ENCODE results near the gene EVL.
A peak's percentile ranks its signal among the peaks of the same experiment; 100 is the strongest.

Gene EVL

GRCh38 chr14:100081997-100082625 lies 16.9 kb downstream of the EVL start:
- DNase-seq (ENCODE audit: extremely low read depth in 1 of 2, low read depth in 1 of 2), result no peak

- no peak for DNase-seq (ENCODE audit: extremely low read depth in 1 of 2, low read depth in 1 of 2)
Measured at GRCh38 chr14:100082723-100083122, 17.5 kb downstream of the EVL start.

- no peak for DNase-seq (ENCODE audit: extremely low read depth in 1 of 2, low read depth in 1 of 2)
Measured at GRCh38 chr14:100083706-100084105, 18.5 kb downstream of the EVL start.

- DNase-seq (ENCODE audit: extremely low read depth in 1 of 2, low read depth in 1 of 2), result no peak
Measured at GRCh38 chr14:100084591-100084990, 19.4 kb downstream of the EVL start.

DNA sequence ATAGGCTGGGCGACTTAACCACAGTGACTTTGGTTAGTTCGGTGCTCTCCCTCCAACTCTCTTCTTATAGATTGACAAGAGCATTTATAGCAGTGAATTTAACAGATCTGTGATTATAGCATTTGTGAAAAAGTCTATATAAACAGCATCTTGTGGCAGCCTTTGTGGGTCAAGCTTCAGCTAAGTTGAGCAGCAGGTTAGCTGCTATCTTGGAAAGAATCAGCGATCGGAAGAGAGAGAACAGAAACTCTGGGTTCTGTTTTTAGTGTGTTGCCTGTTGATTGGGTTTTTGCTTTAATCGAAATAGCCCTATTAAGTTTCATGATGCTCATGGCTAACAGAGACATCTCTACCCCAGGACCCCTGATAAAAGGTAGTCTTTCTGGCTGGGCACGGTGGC lies 20.2 kb downstream of the EVL start:
- DNase-seq (ENCODE audit: extremely low read depth in 1 of 2, low read depth in 1 of 2), result no peak

DNA sequence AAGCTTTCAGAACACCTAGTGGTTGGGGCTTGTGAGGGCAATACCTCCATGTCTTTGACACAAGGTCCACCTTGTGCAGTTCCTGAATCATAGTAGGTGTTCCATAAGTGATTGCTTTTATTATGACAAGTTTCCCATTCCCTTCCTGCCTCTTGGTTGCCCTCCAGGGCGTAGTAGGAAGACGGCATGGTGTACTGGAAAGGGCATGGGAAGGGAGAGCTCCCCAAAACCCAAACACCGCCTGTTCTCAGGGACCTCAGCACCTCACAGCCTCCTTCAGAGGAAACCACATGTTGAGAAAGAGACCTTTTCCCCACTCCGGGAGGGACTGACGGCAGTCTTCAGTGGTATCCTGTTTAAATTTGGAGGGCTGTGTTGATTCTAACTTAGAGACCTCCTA lies 21.1 kb downstream of the EVL start:
- no peak for DNase-seq (ENCODE audit: extremely low read depth in 1 of 2, low read depth in 1 of 2)

DNA sequence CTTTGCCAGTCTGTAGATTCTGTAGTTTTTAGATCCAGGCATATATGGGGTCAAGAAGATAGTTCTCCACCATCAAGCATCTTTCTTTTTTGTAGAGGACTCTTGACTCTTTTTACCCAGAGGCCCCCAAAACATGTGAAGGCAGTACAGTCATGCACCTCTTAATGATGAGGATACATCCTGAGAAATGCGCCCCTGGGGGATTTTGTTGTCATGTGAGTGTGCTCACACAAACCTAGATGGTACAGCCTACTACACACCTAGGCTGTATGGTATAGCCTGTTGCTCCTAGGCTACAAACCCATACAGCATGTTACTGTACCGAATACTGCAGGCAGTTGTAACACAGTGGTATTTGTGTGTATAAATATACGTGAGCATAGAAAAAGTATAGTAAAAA lies 23.0 kb downstream of the EVL start:
- DNase-seq (ENCODE audit: extremely low read depth in 1 of 2, low read depth in 1 of 2), result no peak

DNA sequence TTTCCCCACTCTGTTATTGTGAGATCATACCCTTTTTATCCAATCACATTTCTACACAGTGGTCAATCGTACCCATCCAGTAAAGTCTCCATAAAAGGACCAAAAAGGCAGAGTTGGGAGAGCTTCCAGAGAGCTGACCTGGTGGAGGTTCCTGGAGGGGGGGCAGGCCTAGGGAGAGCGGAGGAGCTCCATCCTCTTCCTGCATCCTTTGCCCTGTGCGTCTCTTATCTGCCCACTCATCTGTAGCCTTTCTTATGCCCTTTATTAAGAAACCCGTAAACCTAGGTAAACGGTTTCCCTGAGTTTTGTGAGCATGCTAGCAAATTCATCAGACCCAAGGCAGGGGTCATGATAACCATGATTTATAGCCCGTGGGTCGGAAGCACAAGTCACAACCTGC lies 26.2 kb downstream of the EVL start:
- DNase-seq (ENCODE audit: extremely low read depth in 1 of 2, low read depth in 1 of 2), result no peak

DNA sequence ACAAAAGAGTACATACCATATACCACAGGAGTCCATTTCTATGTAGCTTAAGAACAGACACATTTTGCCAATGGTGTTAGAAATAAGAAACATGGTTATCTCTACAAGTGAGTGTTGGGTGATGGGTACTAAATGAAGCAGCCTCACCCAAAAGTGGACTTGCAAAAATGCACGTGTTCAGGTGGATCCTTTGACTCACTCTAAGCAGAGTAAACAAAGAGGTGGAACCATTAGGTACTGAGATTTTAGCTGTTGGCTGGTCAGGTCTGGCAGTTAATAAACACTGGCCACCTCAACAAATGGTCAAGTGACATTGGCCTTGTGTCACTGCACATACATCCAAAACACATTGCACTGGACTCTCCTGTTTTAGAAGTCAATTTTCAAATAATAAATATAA lies 27.6 kb downstream of the EVL start:
- DNase-seq (ENCODE audit: extremely low read depth in 1 of 2, low read depth in 1 of 2), result no peak

DNA sequence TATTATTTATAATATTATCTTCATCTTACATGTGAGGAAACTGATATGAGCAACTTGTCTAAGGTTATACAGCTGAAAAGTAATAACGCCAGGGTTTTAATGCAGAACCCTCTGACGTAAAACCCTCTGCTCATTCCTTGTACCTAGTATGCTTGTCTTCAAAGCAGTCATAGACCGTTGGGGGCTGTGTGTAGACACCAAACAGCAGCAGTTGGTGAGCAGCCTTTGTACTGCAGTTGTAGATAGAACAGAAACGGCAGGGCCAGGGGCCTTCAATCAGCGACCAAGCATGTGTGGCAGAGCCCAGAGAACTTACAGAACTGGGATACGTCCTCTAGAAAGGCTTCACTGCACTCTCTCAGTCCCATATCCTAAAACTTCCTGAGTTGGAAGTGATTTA lies 28.1 kb downstream of the EVL start:
- no peak for DNase-seq (ENCODE audit: extremely low read depth in 1 of 2, low read depth in 1 of 2)

GRCh38 chr14:100096656-100097055 lies 31.4 kb downstream of the EVL start:
- no peak for DNase-seq (ENCODE audit: extremely low read depth in 1 of 2, low read depth in 1 of 2)

DNA sequence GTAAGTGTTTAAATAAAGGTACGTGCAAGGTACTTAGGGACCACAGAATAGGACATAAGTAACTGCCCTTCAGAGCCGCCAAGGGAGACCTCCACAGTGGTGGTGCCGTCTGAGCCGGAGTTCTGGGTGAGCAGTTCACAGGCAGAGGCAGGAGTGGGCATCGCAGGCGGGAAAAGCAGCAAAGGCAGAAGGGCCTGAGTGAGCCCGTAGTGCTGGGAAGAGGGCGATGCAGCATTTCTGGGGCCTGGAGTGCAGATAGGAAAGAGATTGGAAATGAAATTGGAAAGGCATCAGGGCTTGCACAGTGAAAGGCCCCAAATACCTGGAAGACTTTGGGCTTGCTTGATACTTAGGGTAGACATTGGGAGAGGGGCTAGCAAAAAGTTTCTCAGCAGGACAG lies 32.9 kb downstream of the EVL start:
- DNase-seq (ENCODE audit: extremely low read depth in 1 of 2, low read depth in 1 of 2), result no peak

GRCh38 chr14:100100032-100100703 lies 34.9 kb downstream of the EVL start:
- DNase-seq (ENCODE audit: extremely low read depth in 1 of 2, low read depth in 1 of 2), result no peak

DNA sequence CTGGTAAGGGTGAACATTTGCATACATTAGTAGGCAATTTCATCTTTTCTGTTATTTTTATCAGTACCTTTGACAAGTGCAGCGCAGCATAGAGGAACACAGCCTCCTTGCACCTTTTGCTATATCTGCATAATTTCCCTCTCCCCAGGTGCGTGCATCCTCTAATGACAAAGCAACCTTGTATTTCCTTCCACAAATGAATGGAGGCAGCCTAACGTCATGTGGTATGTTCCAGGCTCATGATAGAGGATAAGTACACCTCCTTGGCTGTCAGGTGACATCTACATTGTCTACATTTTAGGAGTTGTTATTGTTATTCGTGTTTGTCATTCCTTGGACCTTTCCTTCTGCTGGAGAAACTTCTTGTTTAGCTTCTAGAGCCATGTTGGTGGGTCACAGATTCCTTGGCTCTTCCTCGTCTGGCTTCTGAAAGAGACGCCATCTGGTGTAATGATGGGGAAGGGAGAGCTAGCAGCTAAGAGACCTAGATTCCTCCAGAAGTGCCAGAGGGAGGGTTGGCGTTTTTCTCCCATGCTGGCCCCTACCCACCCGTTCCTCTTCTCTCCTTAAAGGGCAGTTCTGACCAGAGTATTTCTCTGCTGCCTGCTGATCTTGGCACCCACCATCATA lies 37.0 kb downstream of the EVL start:
- no peak for DNase-seq (ENCODE audit: extremely low read depth in 1 of 2, low read depth in 1 of 2)

- DNase-seq (ENCODE audit: extremely low read depth in 1 of 2, low read depth in 1 of 2), result no peak
Measured at GRCh38 chr14:100103250-100104005, 38.2 kb downstream of the EVL start.

DNA sequence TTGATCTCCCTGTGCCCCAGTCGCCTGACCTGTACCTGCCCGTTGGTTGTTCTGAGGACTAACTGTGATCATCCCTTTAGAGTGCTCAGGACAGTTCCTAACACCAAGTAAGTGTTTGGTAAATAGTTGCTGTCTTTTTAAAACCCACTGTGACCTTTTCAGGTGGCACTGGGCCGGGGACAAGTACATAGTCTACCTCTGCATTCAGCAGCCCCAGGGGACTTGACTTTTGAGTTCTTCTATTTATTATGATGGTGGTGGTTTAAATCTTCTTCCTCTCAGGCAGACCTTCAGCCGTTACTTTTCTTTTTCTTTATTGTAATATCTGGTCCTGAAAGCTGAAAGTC lies 38.8 kb downstream of the EVL start:
- DNase-seq (ENCODE audit: extremely low read depth in 1 of 2, low read depth in 1 of 2), result no peak

GRCh38 chr14:100104523-100105300 lies 39.5 kb downstream of the EVL start:
- no peak for DNase-seq (ENCODE audit: extremely low read depth in 1 of 2, low read depth in 1 of 2)

DNA sequence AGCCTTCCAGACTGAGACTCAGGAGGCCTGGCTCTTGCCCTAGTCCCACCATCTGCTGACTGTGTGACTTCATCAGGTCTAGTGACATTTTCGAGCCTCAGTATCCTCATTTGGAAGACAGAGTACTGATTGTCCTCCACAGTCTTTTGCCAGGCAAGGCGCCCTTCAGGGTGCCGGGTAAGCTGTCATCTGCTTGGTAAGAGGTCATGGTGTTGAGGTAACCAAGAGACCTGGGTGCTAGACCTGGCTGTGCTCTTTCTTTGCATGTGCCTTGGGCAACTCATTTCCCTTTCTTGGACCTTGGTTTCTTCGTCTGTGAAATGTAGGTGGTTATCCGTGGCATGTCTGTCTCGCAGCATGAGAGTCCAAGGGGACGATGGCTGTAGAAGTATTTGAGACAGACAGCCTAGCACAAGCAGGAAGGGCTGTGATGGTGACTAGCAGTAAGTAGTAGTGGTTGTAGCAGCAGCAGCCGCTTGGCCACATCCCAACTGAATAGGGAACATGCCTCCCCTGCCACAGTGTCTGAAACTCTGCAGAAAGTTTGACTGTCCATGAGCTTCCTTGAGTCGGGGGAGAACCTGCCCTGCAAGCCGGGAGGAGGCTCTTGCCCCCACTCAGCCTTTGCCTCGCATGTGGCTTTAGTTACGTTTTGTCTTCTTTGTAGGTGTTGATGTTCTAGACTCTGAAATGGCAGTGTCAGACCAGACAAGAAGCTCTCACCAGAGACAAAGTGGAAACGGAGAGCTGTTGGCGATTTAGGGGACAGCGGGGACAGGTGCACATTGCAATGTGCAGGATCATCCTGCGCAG lies 40.3 kb downstream of the EVL start:
- DNase-seq (ENCODE audit: extremely low read depth in 1 of 2, low read depth in 1 of 2), result no peak

- peak in 1 of 2 donors; percentile 39 for DNase-seq (ENCODE audit: extremely low read depth in 1 of 2, low read depth in 1 of 2)
Measured at GRCh38 chr14:100106250-100107112, 41.3 kb downstream of the EVL start.
